DMS79 (cell line): ENCODE results near the gene CEP95.
"Not testable (repeated sequence)": the region's sequence is repeated elsewhere in the genome, so short reads cannot be mapped to it uniquely, and the experiment has no call there.

ENCODE experiments used
- DNase-seq: peaks from one replicate; lab custom pipeline; 2025; lab: John Stamatoyannopoulos, UW

CEP95 gene

DNA sequence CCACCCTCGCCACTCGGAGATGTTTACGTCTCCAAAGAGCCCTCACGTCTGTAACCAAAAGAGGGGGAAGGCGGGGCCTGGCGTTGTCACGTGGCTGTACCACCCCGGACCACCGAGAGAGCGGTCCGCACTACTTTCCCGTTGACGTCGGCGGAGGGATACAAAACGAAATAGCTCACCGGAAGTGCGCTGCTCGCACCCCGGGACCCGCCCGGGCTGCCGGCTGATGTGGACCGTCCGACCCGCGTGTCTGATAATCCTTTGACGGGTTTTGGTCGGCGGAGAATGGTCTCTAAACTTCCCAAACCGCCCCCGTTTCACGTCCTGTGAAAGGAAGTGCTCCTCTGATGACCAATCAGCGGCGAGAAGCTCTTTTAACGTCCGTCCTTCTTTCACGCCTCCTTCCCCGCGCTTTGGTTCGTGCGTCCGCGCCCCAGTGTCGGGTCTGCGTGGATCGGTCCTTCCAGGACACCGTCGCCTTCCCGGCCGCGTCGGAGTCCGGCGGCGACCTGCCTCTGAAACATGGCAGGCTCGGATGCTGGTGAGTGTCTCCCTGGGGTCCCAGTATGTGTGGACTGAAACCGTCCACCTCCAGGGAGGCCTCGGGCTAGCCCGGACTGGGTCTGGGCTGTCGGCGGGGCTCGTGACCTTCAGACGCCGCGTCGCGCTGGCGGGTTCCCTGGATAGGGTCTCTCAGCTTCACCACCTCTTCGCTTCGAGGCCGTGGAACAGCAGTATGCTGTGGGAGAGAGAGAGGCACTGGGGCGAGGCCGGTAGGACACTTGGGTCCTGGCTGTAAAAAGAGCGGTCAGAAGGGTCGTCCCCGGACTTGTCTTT, at the start of gene CEP95:
TSS of gene CEP95 (plus strand) at position 402 of the 837 bp plus-strand sequence. CDS start at position 523, 121 bp downstream.
- peak; percentile 94 for DNase-seq

GRCh38 chr17:64457156-64457555, 49.6 kb upstream of the CEP95 start:
- no peak for DNase-seq

DNA sequence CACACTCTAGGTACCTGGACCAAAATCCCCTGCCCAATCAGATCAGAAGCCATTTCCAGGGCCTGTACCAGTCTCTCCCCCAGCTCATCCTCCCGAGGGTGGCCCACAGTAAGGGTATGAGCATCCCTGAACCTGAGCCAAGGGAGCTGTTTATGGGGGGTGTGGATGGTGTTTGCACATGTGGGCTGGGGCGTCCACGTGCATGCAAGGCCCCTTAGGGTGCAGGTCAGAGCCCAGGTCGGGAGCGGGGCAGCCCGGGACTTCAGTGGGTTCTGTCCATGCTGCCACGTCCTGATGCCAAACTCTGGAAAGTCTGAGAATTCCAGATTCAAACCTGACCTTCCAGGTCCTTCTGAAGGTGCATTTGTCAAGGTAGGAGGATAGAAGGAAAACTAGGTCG, 48.0 kb upstream of the CEP95 start:
- DNase-seq, result no peak

- DNase-seq, result no peak
Observed at GRCh38 chr17:64459284-64459747, 47.5 kb upstream of the CEP95 start.

DNA sequence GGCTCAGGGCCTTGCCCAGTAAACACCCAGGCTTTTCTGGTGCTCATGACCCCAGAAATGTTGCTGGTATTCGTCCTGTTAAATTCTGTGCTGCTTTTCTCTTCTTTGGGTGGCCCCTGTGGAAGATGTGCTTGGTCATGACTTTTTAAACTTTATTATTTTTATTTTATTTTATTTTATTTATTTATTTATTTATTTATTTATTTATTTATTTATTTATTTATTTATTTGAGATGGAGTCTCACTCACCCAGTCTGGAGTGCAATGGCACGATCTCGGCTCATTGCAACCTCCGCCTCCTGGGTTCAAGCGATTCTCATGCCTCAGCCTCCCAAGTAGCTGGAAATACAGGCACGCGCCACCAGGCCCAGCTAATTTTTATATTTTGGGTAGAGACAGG, 47.0 kb upstream of the CEP95 start:
- not testable (repeated sequence) for DNase-seq

- DNase-seq, result no peak
Observed at GRCh38 chr17:64460955-64461354, 45.8 kb upstream of the CEP95 start.

- no peak for DNase-seq
Observed at GRCh38 chr17:64461788-64462187, 45.0 kb upstream of the CEP95 start.

- no peak for DNase-seq
Observed at GRCh38 chr17:64466019-64466735, 40.6 kb upstream of the CEP95 start.

DNA sequence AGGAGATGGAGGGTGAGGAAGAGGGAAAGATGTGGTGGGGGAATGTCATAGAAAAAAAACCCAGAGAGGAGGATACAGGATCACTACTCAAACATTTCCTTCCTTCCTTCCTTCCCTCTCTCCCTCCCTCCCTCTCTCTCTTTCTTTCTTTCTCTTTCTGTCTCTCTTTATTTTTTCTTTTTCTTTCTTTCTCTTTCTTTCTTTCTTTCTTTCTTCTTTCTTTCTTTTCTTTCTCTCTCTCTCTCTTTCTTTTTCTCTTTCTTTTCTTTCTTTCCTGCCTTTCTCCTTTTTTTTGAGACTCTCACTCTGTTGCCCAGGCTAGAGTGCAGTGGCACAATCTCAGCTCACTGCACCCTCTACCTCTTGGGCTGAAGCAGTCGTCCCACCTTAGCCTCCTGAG, 39.9 kb upstream of the CEP95 start:
- DNase-seq, result not testable (repeated sequence)

GRCh38 chr17:64470625-64471024, 36.2 kb upstream of the CEP95 start:
- no peak for DNase-seq

DNA sequence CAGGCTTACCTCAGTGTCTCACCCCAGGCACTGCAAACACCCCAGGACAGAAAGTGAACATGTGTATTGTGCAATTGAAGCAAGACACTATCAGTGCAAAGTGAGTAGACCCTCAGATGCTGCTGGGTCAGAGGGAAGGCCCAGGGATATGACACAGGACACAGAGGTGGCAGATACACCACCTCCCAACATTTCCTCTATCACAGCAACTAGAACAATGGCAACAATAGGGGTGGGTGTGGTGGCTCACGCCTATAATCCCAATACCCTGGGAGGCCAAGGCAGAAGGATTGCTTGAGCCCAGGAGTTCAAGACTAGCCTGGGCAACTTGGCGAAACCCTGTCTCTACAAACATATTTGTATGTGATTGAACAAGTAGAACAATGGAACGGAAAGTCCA, 35.3 kb upstream of the CEP95 start:
- DNase-seq, result no peak

DNA sequence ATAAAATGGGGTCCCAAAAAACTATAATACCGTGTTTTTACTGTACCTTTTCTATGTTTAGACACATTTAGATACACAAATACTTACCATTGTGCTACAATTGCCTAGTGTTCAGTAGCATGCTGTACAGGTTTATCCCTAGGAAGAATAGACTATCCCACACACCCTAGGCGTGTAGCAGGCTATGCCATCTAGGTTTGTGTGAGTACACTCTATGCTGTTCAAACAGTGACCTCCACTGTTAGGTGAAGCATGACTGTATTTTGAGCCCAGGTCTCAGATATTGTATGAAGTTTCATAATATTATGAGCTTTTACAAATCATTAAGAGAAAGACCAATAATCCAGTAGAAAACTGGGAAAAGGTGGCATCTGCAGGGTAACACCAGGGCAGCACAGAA, 34.2 kb upstream of the CEP95 start:
- DNase-seq, result no peak

DNA sequence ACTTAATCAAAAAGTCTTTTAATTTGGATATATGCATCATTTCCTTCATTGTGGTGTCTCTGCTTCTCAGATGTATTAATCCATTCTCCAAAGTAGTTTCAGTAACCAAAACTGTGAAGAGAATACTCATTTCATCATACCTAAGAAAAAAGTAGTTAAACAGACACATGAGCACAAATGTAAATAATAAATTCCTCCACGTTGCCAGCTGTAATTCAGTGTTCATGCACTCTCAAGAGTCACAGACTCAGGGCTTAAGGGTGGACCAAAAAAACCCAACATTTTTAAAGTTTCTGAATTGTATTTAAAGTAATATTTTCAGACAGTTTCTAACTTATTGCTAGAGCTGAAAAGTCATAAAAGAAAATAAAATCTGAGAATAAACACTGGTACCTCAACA, 28.9 kb upstream of the CEP95 start:
- no peak for DNase-seq

DNA sequence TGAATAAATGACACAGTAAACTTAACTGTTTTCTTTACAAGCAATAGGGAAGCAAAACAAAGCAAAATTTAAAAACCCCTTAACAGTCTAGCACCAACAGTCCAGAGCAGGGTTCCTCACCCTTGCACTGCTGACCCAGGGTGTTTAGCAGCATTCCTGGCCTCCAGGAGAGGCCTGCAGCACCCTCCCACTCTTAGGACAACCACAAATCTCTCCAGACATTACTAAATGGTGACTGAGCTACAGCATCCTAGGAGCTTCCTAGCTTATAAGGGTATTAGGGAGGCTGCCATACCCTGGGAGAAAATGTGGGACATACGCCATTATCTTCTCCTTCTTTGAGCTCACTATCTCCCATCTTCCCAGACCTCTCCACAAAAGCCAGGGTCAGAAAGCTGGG, 25.8 kb upstream of the CEP95 start:
- no peak for DNase-seq

DNA sequence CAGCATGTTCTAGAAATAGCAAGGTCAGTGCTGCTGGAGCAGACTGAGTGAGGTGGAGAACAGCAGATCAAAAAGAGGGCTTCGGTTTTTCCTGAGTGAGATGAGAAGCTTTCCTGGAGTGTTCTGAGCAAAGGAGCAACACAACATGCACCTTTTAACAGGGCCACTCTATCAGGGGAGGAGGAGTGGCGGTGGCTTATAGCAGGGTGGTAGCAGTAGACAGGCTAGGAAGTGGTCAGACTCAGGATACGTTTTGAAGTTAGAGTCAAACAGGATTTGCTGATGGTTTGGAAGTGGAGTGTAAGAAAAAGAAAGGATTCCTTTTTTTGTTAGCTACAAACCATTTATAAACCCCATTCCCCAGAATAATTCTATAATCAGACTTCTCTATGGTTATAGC, 22.4 kb upstream of the CEP95 start:
- DNase-seq, result no peak

- DNase-seq, result no peak
Observed at GRCh38 chr17:64488301-64488700, 18.5 kb upstream of the CEP95 start.

DNA sequence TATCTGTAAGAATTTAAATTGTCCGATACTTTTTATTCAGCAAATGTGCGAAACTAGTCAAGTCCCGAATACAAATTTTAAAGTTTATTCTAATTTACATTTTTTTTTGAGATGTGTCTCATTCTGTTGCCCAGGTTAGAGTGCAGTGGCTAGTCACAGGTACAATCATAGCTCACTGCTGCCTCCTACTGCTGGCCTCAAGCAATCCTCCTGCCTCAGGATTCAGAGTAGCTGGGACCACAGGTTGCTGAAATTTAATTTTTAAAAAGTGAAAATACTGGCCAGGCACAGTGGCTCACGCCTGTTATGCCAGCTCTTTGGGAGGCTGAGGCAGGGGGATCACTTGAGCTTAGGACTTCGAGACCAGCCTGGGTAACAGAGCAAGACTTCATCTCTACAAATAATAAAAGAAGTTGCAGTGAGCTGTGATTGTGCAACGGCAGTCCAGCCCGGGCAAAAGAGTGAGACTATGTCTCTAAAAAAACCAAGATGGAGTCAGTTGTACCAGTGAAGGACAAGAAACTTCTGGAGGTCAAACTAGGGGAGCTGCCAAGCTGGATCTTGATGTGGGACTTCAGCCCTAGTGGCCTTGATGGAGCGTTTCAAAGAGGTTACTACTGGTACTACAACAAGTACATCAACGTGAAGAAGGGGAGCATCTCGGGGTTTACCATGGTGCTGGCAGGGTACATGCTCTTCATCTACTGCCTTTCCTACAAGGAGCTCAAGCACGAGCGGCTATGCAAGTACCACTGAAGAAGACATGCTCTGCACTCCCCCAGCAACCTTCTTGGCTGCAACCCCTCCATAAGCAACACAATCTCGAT, 15.5 kb upstream of the CEP95 start:
- DNase-seq, result no peak

DNA sequence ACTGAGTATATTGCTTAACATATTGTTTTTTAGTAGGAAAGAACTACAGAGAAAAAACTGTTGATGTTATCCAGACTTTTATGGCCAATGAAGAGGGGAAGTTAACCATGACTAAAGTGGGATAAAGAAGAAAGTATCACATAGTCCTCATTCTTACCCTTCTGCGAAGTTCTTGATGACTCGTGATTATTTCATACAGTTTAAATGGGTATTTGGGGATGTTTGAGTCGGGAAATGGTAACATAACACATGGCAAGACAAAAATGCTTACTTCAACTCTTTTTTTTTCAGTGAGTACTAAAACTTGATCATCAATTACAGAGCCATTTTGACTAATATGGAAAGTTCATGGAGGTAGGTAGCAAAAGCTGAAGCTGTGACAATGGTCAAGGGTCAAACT, 14.8 kb upstream of the CEP95 start:
- DNase-seq, result no peak

GRCh38 chr17:64492481-64493109, 14.2 kb upstream of the CEP95 start:
- no peak for DNase-seq

GRCh38 chr17:64494121-64494520, 12.7 kb upstream of the CEP95 start:
- DNase-seq, result no peak

DNA sequence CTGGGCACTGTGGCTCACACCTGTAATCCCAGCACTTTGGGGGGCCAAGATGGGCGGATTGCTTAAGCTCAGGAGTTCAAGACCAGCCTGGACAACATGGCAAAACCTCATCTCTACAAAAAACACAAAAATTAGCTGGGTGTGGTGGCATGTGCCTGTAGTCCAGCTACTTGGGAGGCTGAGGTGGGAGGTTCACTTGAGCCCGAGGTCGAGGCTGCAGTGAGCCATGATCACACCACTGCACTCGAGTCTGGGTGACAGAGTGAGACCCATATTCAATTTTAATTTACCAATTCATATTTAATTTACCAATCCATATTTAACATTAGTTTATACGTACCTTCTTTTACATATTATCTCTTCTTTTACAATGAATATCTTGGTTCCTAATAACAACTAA, 11.5 kb upstream of the CEP95 start:
- not testable (repeated sequence) for DNase-seq

GRCh38 chr17:64496348-64496785, 10.4 kb upstream of the CEP95 start:
- no peak for DNase-seq
